Suprapubic skin (tissue), 4 donors: ENCODE data around the gene PDE7B. TPM values are rescaled to one million over a fixed set of nuclear protein-coding genes. Genes with fewer than 3 reads are reported as not detected.

Source experiments
- DNase-seq, 2 donors: peaks; one replicate each; pipeline ENCODE4 v3.0.0-alpha.2; 2019; ENCODE audit warnings: low spot score in 2 of 2
- H3K27ac ChIP-seq: fragments of 200-600 bp; sonication (generic); one replicate; pipeline ENCODE4 v1.5.1; 2019
- H3K27me3 ChIP-seq: fragments of 200-600 bp; sonication (generic); one replicate; pipeline ENCODE4 v1.5.1; 2019
- H3K36me3 ChIP-seq: fragments of 200-600 bp; sonication (generic); one replicate; pipeline ENCODE4 v1.5.1; 2019
- H3K4me1 ChIP-seq: fragments of 200-600 bp; sonication (generic); one replicate; pipeline ENCODE4 v1.5.1; 2019
- H3K4me3 ChIP-seq: fragments of 200-600 bp; sonication (generic); one replicate; pipeline ENCODE4 v1.5.1; 2019; ENCODE audit warnings: mild to moderate bottlenecking
- H3K9me3 ChIP-seq: fragments of 200-600 bp; sonication (generic); one replicate; pipeline ENCODE4 v1.5.1; 2019
- EP300 ChIP-seq: sonication (generic); formaldehyde crosslinking; IDR thresholded peaks from one replicate; pipeline ENCODE4 v1.6.1; 2017; ENCODE audit warnings: antibody characterized with exemption
- POLR2A ChIP-seq, 2 donors: fragments of 450-650 bp; IDR thresholded peaks; one replicate each; pipeline ENCODE4 v1.6.1; 2017; ENCODE audit warnings: antibody characterized with exemption in 2 of 2, mild to moderate bottlenecking in 2 of 2, moderate library complexity in 2 of 2
- POLR2AphosphoS5 ChIP-seq, 3 donors: sonication (generic); formaldehyde crosslinking; IDR thresholded peaks; one replicate each; pipeline ENCODE4 v1.6.1; 2017; ENCODE audit warnings: antibody characterized with exemption in 3 of 3
- WGBS: methylation state at CpG from one replicate; pipeline ENCODE4 v1.1.5; 2018; 5-methylcytosine and 5-hydroxymethylcytosine counted together
- total RNA-seq, 4 donors: library from RNA; depleted of rRNA; stranded (reverse); fragments of >200 nt; gene quantifications; one replicate each; pipeline ENCODE4 v1.1.0, GENCODE V29; 2016
- TF ChIP-seq, protein P1 (sequence below), 2 donors: fragments of 200-600 bp in 1 of 2; fragments of 450-650 bp in 1 of 2; sonication (generic) in 1 of 2; IDR thresholded peaks; one replicate each; pipeline ENCODE4 v1.5.1; 2016 to 2019; ENCODE audit warnings: antibody characterized with exemption in 2 of 2, mild to moderate bottlenecking in 1 of 2, moderate library complexity in 1 of 2

PDE7B gene
- total RNA-seq, 4 donors from 2014 or later = 0.26 to 1.2 (median 0.62) TPM

GRCh38 chr6:136174510-136174909, 323.0 kb downstream of the PDE7B start:
- Histone ChIP-seq H3K4me3 (no peak overlapping the region), H3K27me3 (no peaks in the 10 kb centered on the region), H3K4me1 (no peaks in the 10 kb centered on the region), H3K27ac (no peak overlapping the region), H3K9me3 (no peaks in the 10 kb centered on the region), H3K36me3 (no peaks in the 10 kb centered on the region)
- WGBS = 88% methylated on average over 2 of the region's 2 CpGs
- DNase-seq = no peak
- TF ChIP-seq POLR2AphosphoS5 (IDR thresholded peaks at IDR 0.05) (no peak), EP300 (no peak), POLR2A (IDR thresholded peaks at IDR 0.05) (no peak)
- TF ChIP-seq, protein P1, sequence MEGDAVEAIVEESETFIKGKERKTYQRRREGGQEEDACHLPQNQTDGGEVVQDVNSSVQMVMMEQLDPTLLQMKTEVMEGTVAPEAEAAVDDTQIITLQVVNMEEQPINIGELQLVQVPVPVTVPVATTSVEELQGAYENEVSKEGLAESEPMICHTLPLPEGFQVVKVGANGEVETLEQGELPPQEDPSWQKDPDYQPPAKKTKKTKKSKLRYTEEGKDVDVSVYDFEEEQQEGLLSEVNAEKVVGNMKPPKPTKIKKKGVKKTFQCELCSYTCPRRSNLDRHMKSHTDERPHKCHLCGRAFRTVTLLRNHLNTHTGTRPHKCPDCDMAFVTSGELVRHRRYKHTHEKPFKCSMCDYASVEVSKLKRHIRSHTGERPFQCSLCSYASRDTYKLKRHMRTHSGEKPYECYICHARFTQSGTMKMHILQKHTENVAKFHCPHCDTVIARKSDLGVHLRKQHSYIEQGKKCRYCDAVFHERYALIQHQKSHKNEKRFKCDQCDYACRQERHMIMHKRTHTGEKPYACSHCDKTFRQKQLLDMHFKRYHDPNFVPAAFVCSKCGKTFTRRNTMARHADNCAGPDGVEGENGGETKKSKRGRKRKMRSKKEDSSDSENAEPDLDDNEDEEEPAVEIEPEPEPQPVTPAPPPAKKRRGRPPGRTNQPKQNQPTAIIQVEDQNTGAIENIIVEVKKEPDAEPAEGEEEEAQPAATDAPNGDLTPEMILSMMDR (IDR thresholded peaks at IDR 0.05) = no peak

DNA sequence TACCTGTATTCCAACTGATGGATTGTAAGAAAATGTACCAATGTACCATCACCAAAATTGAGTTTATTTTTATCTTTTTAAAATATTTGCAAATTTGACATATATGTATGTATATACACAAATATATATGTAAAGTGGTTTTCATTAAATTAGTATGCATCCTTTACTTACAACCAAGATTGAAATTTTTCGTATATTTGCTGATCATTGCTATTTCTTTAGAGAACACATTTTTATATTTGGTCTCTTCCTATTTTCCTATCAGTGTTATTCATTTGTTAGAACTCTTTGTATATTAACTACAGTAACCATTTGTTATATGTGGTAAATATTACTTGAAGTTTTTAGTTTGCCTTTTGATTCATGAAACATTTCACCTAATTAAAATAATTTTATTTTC, 324.4 kb downstream of the PDE7B start:
- 96% methylated on average over 1 of the region's 1 CpG for WGBS
- Histone ChIP-seq H3K27ac (no peak overlapping the region), H3K4me1 (no peaks in the 10 kb centered on the region), H3K4me3 (no peak overlapping the region), H3K36me3 (no peaks in the 10 kb centered on the region), H3K27me3 (no peaks in the 10 kb centered on the region), H3K9me3 (no peaks in the 10 kb centered on the region)
- TF ChIP-seq EP300 = no peak
- DNase-seq = no peak

- 70% methylated on average over 2 of the region's 2 CpGs for WGBS
- H3K36me3 ChIP-seq = no peaks in the 10 kb centered on the region
- H3K9me3 ChIP-seq = no peaks in the 10 kb centered on the region
- TF ChIP-seq POLR2AphosphoS5 (IDR thresholded peaks at IDR 0.05) (no peak), POLR2A (IDR thresholded peaks at IDR 0.05) (no peak), EP300 (no peak)
- TF ChIP-seq, protein P1 (IDR thresholded peaks at IDR 0.05) = no peak
- H3K27me3 ChIP-seq = no peaks in the 10 kb centered on the region
- no peaks in the 10 kb centered on the region for H3K4me1 ChIP-seq
- no peak overlapping the region for H3K27ac ChIP-seq
- no peak for DNase-seq
- no peak overlapping the region for H3K4me3 ChIP-seq
Measured at GRCh38 chr6:136178749-136179148, 327.2 kb downstream of the PDE7B start.

DNA sequence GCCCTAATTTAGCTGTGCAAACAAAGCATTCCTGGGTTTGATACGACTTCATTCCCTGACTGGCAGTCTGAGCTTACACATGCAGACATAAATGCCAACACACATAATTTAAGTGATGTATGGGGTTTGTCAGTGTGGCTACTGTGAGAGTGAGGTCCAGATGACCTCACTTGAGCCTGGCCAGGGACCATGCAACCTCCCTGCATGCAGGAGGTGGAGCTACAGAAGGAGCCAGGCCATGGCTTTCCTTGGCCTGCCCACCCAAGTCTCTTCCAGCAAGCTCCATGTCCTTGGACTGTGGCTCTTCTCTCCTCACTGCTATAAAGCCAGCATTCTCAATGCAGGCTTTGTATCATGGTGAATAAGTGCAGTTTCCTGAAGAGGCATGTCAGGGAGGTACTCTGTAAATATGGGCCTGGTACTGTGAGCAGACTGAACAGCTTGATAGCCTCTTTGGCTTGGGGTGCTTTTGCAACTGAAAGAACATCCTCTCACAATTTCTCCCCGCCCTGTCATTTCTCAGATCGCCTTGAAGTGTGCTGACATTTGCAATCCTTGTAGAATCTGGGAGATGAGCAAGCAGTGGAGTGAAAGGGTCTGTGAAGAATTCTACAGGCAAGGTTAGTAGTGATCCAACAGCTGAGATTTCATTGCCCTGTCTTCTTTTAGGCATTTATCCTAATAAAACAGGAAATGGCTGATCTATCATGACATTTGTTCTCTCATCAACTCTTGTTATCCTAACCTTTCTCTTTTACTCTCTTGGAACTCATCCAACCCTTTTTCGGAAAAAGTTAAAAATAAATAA, 329.4 kb downstream of the PDE7B start:
- H3K27ac ChIP-seq = no peak overlapping the region
- H3K9me3 ChIP-seq = no peaks in the 10 kb centered on the region
- TF ChIP-seq POLR2AphosphoS5 (IDR thresholded peaks at IDR 0.05) (no peak), POLR2A (IDR thresholded peaks at IDR 0.05) (no peak), EP300 (no peak)
- TF ChIP-seq, protein P1 (IDR thresholded peaks at IDR 0.05) = no peak
- no peak for DNase-seq
- H3K4me1 ChIP-seq = no peaks in the 10 kb centered on the region
- no peaks in the 10 kb centered on the region for H3K36me3 ChIP-seq
- no peaks in the 10 kb centered on the region for H3K27me3 ChIP-seq
- WGBS = 65% methylated on average over 3 of the region's 4 CpGs
- H3K4me3 ChIP-seq = no peak overlapping the region

DNA sequence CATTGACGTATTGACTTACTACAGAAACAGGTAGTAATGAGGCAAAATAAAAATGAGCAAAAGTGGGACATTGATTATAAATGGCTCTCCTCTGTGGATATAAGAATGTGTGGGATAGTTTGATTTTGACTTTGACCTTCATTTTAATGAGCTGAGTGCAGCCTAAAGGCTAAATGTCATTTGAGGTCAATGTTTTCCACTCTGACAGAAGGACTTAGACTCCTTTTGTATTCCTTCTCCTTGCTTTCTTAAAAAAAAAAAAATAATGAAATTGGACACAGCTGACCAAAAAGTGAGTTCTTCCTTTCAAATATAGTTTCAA, 330.0 kb downstream of the PDE7B start:
- Histone ChIP-seq H3K4me1 (no peaks in the 10 kb centered on the region), H3K9me3 (no peaks in the 10 kb centered on the region), H3K4me3 (no peak overlapping the region), H3K27ac (no peak overlapping the region), H3K27me3 (no peaks in the 10 kb centered on the region), H3K36me3 (no peaks in the 10 kb centered on the region)
- no peak for DNase-seq
- no peak for TF ChIP-seq POLR2A (IDR thresholded peaks at IDR 0.05)
- 83% methylated on average over 1 of the region's 1 CpG for WGBS

DNA sequence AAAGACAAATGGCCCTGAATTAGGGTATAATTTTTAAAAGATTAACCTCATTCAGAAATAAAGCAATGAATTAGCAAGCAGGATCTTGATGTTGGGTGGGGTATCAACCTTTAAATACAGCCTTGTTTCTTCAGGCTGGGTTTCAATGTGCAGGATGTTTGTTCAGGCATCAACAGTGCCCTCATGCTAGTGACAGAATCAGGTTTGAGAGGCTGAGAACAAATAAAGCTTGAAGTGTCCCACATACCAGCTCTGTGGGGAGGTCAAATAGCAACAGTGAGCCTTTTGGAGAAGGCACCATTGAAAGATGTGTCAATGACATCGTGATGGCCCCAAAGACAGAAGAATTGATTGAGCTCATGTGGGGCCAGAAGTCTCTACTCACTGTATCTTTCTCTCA, 330.4 kb downstream of the PDE7B start:
- Histone ChIP-seq H3K36me3 (no peaks in the 10 kb centered on the region), H3K4me3 (no peak overlapping the region), H3K4me1 (no peaks in the 10 kb centered on the region), H3K9me3 (no peaks in the 10 kb centered on the region), H3K27ac (no peak overlapping the region), H3K27me3 (no peaks in the 10 kb centered on the region)
- no peak for TF ChIP-seq POLR2AphosphoS5 (IDR thresholded peaks at IDR 0.05)
- TF ChIP-seq, protein P1 (IDR thresholded peaks at IDR 0.05) = no peak
- TF ChIP-seq POLR2A (IDR thresholded peaks at IDR 0.05) = no peak
- TF ChIP-seq EP300 = no peak
- WGBS = 90% methylated on average over 1 of the region's 1 CpG
- DNase-seq = no peak
